Heart right ventricle (tissue), 16 donors: ENCODE data around the gene PNMA5. TPM values are rescaled to one million over a fixed set of nuclear protein-coding genes. Genes with fewer than 3 reads are reported as not detected.

Experiments
- ATAC-seq, 8 donors: fragments of 200-7000 bp; cut with Tn5 transposase; one replicate each; pipeline ENCODE4 v1.9.1; 2020; ENCODE audit warnings: mild to moderate bottlenecking in 8 of 8, moderate library complexity in 8 of 8, moderate number of reproducible peaks in 1 of 8
- DNase-seq, 2 donors: peaks; one replicate each; pipeline ENCODE4 v3.0.0-alpha.2; 2020
- H3K27ac ChIP-seq, 10 donors: fragments of 200-600 bp; sonication (generic) in 2 of 10; one replicate each; pipeline versions ENCODE4 v1.5.0 to v1.8.0; 2020 to 2022; ENCODE audit warnings: mild to moderate bottlenecking in 3 of 10
- H3K27me3 ChIP-seq, 7 donors: fragments of 200-600 bp; one replicate each; pipeline ENCODE4 v1.8.0; 2021 to 2022; ENCODE audit warnings: mild to moderate bottlenecking in 2 of 7
- H3K36me3 ChIP-seq, 9 donors: fragments of 200-600 bp; sonication (generic) in 1 of 9; one replicate each; pipeline versions ENCODE4 v1.5.0 to v1.8.0; 2020 to 2022; ENCODE audit warnings: mild to moderate bottlenecking in 2 of 9
- H3K4me1 ChIP-seq, 9 donors: fragments of 200-600 bp; sonication (generic) in 1 of 9; one replicate each; pipeline versions ENCODE4 v1.5.0 to v1.8.0; 2020 to 2022; ENCODE audit warnings: mild to moderate bottlenecking in 4 of 9
- H3K4me3 ChIP-seq, 10 donors: fragments of 200-600 bp; sonication (generic) in 2 of 10; one replicate each; pipeline versions ENCODE4 v1.5.0 to v1.8.0; 2020 to 2022; ENCODE audit warnings: mild to moderate bottlenecking in 7 of 10, moderate library complexity in 2 of 10
- H3K9me3 ChIP-seq, 11 donors: fragments of 200-600 bp in 10 of 11; sonication (generic) in 2 of 11; one replicate each; pipeline versions ENCODE4 v1.5.0 to v1.8.0; 2013 to 2022; ENCODE audit warnings: mild to moderate bottlenecking in 2 of 11, control low read depth in 1 of 11, moderate library complexity in 1 of 11
- WGBS, 2 donors: extraction: QIAGEN DNeasy Blood & Tissue Kit; methylation state at CpG; one replicate each; pipeline ENCODE4 v1.1.7; 2013; ENCODE audit warnings: inconsistent platforms in 1 of 2; 5-methylcytosine and 5-hydroxymethylcytosine counted together
- intact Hi-C, 10 donors: fragments of 100-400 bp; cut with DNase I; formaldehyde crosslinking; loops; one replicate each; pipeline versions ENCODE4 v1.11.1 to v1.14.2; 2022
- polyA plus RNA-seq, 2 donors: library from polyadenylated mRNA; stranded (reverse); fragments of 200-250 nt; gene quantifications; one replicate each; pipeline ENCODE4 v1.2.3, GENCODE V29; 2013
- total RNA-seq, 10 donors: library from RNA; stranded (reverse); fragmentation: NEBNext Ultra II Directional in 3 of 10; extraction: Animal tissue kit (Norgen Biotek cat#: 25700) in 3 of 10; gene quantifications; one replicate each; pipeline versions ENCODE4 v1.2.1 to v1.2.4, GENCODE V29; 2021 to 2023
- TF ChIP-seq, protein P1 (sequence below), 9 donors: fragments of 200-600 bp; sonication (generic) in 2 of 9; IDR thresholded peaks; one replicate each; pipeline versions ENCODE4 v1.5.0 to v1.8.0; 2021 to 2022; ENCODE audit warnings: antibody characterized with exemption in 9 of 9, mild to moderate bottlenecking in 5 of 9, moderate library complexity in 1 of 9
- donor health status: Arrhythmogenic right ventricular cardiomyopathy.
- donor health status: ischemic (EF 13 %, LVEDD 7.1; RV severe dilation, severe dysfunction).
- donor health status: healthy with polysubstance abuse.
- donor health status: DM: no; HTN: yes; CAD: no.
- donor health status: DM: no; HTN: no; CAD: no.
- donor health status: ischemic (EF 25% LVEDD 6.9; RV normal size, moderate dysfunction).
- donor health status: ischemic (EF 25% LVEDD 5.7; RV mildly dilated, moderate dysfunction).
- donor health status: healthy.
- donor health status: DM: yes; HTN: yes; CAD: no.
- donor health status: Ischemic cardiomyopathy.
- donor health status: ischemic (EF 35%, LVEDD 5.7; RV mildly dilated, moderate dysfunction).
- donor health status: nonischemic (EF 11% LVEDD 7.7; RV severe dilation, severe dysfunction).
- donor health status: DM: yes; HTN: yes; CAD: no.
- donor health status: PGD.
- donor health status: ischemic (EF 29% LVEDD 5.4; RV normal size, mild dysfunction).
- donor health status: nonischemic (EF 23%, LVEDD 6.1; RV moderate dilation, normal function).

PNMA5 gene
- total and polyA plus RNA-seq, 12 donors: not detected

DNA sequence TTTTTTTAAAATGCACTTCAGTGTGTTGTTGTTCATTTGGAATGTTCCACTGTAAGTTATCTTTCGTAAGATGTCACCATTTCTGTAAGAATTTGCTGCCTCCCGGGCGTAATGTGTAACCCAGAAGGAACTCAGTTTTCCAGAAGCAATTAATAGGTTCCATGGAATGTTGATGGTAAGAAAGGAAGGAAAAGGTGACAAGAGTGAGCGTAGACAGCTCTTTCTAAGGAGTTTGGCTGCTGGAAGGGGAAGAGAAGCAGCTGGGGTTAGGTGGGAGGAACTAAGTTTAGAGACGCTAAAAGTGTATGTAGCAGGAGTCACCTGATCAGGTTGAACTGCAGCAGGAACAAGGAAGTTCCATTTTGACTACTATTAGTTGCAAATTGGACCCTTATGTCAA, 35.9 kb downstream of the PNMA5 start:
- DNase-seq (no peak), ATAC-seq (no peak)
- Histone ChIP-seq H3K4me3 (peak overlapping the region in 6 of 10 donors; percentile 22 to 47 (median 44)), H3K27ac (peak overlapping the region in 6 of 10 donors; percentile 35 to 77 (median 72)), H3K27me3 (peaks cover 0 to 22% (median 0%) of the 10 kb centered on the region in 7 donors), H3K9me3 (no peaks in the 10 kb centered on the region), H3K36me3 (no peaks in the 10 kb centered on the region), H3K4me1 (peaks cover 0 to 9% (median 0%) of the 10 kb centered on the region in 9 donors)
- intact Hi-C loops: loop anchor here in 2 of 10 donors (5.0 to 10.0 kb wide), 3 partner anchors 517 to 707 kb away; partner anchors contain the start of gene HAUS7 (in 1 of the 2)
- TF ChIP-seq, protein P1, sequence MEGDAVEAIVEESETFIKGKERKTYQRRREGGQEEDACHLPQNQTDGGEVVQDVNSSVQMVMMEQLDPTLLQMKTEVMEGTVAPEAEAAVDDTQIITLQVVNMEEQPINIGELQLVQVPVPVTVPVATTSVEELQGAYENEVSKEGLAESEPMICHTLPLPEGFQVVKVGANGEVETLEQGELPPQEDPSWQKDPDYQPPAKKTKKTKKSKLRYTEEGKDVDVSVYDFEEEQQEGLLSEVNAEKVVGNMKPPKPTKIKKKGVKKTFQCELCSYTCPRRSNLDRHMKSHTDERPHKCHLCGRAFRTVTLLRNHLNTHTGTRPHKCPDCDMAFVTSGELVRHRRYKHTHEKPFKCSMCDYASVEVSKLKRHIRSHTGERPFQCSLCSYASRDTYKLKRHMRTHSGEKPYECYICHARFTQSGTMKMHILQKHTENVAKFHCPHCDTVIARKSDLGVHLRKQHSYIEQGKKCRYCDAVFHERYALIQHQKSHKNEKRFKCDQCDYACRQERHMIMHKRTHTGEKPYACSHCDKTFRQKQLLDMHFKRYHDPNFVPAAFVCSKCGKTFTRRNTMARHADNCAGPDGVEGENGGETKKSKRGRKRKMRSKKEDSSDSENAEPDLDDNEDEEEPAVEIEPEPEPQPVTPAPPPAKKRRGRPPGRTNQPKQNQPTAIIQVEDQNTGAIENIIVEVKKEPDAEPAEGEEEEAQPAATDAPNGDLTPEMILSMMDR (IDR thresholded peaks at IDR 0.05): no peak
- 70 to 76% methylated on average over 5 of the region's 5 CpGs for WGBS, 2 donors

DNA sequence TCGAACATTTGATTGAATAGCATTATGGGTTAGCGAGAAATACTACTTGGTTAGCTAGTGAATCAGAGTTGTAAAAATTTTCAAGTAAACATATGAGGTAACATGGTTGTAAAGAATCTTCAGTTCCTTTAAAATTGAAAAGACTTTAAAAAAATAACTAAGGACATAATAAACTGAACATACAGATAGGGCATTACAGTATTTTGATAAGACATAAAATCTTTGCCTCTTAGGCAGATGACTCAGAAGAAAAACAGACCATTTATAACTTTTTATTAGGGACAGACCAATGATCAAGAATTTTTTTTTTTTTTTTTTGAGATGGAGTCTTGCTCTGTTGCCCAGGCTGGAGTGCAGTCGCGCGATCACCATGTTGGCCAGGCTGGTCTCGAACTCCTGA, 43.1 kb downstream of the PNMA5 start:
- ATAC-seq (no peak), DNase-seq (no peak)
- Histone ChIP-seq H3K27ac (no peak overlapping the region), H3K4me3 (no peak overlapping the region), H3K27me3 (peaks cover 0 to 25% (median 0%) of the 10 kb centered on the region in 7 donors), H3K4me1 (no peaks in the 10 kb centered on the region), H3K36me3 (no peaks in the 10 kb centered on the region), H3K9me3 (no peaks in the 10 kb centered on the region)
- intact Hi-C loops: loop anchor here in 1 of 10 donors (10.0 kb wide), 2 partner anchors 524 to 714 kb away; partner anchors contain the start of gene HAUS7
- 97 to 99% methylated on average over 6 of the region's 6 CpGs for WGBS, 2 donors
- TF ChIP-seq, protein P1 (IDR thresholded peaks at IDR 0.05): no peak

DNA sequence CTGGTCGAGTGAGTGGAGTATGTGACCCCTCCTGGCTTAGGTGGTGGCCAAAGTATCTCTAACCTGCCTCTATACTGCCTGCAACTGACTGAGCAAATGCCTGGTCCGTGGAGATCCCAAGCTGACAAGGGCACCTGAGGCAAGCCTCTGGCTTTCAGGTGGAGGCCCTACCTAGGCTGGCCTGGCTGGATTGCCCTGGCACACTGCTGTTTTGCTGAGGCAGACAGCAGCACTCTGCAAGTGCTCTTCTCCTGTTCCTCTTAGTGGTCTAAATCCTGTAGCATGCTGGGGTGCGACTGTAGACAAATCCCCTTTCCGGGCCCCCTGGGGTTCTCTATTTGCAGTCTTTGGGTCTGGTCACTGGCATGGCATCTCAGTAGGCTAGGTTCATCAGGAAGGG, 44.8 kb downstream of the PNMA5 start:
- ATAC-seq (no peak), DNase-seq (no peak)
- peaks cover 0 to 22% (median 0%) of the 10 kb centered on the region in 7 donors for H3K27me3 ChIP-seq
- H3K9me3 ChIP-seq: no peaks in the 10 kb centered on the region
- no peak overlapping the region for H3K27ac ChIP-seq
- intact Hi-C loops: loop anchor here in 1 of 10 donors (10.0 kb wide), 2 partner anchors 526 to 716 kb away; partner anchors contain the start of gene HAUS7
- H3K36me3 ChIP-seq: no peaks in the 10 kb centered on the region
- H3K4me3 ChIP-seq: no peak overlapping the region
- TF ChIP-seq, protein P1 (IDR thresholded peaks at IDR 0.05): no peak
- no peaks in the 10 kb centered on the region for H3K4me1 ChIP-seq
- 64 to 73% methylated on average over 4 of the region's 4 CpGs for WGBS, 2 donors

DNA sequence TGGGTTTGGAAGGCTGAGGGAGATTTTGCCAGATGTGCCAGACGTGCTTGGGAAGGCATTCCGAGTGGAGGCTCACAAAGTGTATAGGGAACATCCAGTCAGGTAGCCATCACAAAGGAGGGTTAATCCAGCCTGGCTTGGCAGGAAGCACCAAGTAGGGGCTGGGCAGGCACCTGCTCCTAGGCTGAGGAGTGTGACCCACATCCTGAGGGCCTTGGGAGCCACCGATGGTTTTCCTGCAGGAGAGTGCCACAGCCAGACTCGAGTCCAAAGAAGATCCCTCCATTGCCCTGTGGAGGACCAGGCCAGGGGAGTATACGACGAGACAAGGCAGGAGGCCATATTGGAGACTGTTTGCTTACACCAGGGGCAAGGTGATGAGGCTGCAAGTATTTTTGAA, 47.2 kb downstream of the PNMA5 start:
- intact Hi-C loops: loop anchor here in 1 of 10 donors (10.0 kb wide), 2 partner anchors 528 to 718 kb away; partner anchors contain the start of gene HAUS7
- 88 to 89% methylated on average over 6 of the region's 6 CpGs for WGBS, 2 donors

More for the DNA sequence above, 47.2 kb downstream of the PNMA5 start:
- no peak overlapping the region for H3K4me3 ChIP-seq
- no peak overlapping the region for H3K27ac ChIP-seq
- DNase-seq (no peak), ATAC-seq (no peak)
- peaks cover 0 to 11% (median 0%) of the 10 kb centered on the region in 7 donors for H3K27me3 ChIP-seq
- peaks cover 0 to 8% (median 0%) of the 10 kb centered on the region in 9 donors for H3K4me1 ChIP-seq
- no peaks in the 10 kb centered on the region for H3K36me3 ChIP-seq
- TF ChIP-seq, protein P1 (IDR thresholded peaks at IDR 0.05): no peak
- no peaks in the 10 kb centered on the region for H3K9me3 ChIP-seq
